ENCODE measurements around the gene MISP. TPM values are rescaled to one million over a fixed set of nuclear protein-coding genes. Genes with fewer than 3 reads are reported as not detected.

MISP gene
- total RNA-seq, 1 donor from 2014 or later: not detected

- DNase-seq (ENCODE audit: missing footprints) (no peak), ATAC-seq (no peak)
- intact Hi-C loops (cut with DNase I): no loop called here
These were observed 60.1 kb downstream of the MISP start for GRCh38 chr19:810883-811489.

GRCh38 chr19:811506-812048 is 60.7 kb downstream of the MISP start:
- intact Hi-C loops (cut with DNase I): no loop called here
- DNase-seq (ENCODE audit: missing footprints) (no peak), ATAC-seq (no peak)

- intact Hi-C loops (cut with DNase I): no loop called here
- DNase-seq (ENCODE audit: missing footprints): no peak
- ATAC-seq: no peak
These were observed 61.3 kb downstream of the MISP start for GRCh38 chr19:812049-812746.

GRCh38 chr19:812747-813218 is 61.9 kb downstream of the MISP start:
- intact Hi-C loops (cut with DNase I): no loop called here
- ATAC-seq: no peak

GRCh38 chr19:813219-814151 is 62.6 kb downstream of the MISP start:
- DNase-seq (ENCODE audit: missing footprints): no peak
- intact Hi-C loops (cut with DNase I): no loop called here
- peak; percentile 16 for ATAC-seq

More at GRCh38 chr19:812747-813218, 61.9 kb downstream of the MISP start:
- DNase-seq (ENCODE audit: missing footprints): no peak

Small RNA genes within 50 kb of the gene (microRNA-seq; reads per million reads assigned to microRNA genes)
- gene MIR3187 (1.1 reads per million), gene MIR4745 (1.1 reads per million)

Other genes with a start within 250 kb of the MISP start
- 10.3 TPM for gene TPGS1, start 243.6 kb upstream of the MISP start, total RNA-seq
- 109 TPM for gene CDC34, start 219.4 kb upstream of the MISP start, total RNA-seq
- gene GZMM, start 207.1 kb upstream of the MISP start, total RNA-seq: not detected
- 1,651 TPM for gene BSG, start 178.5 kb upstream of the MISP start, total RNA-seq
- gene HCN2, start 161.2 kb upstream of the MISP start, total RNA-seq: 4.5 TPM
- gene POLRMT, start 117.6 kb upstream of the MISP start, total RNA-seq: 51.2 TPM
- gene FGF22, start 111.2 kb upstream of the MISP start, total RNA-seq: not detected
- gene RNF126, start 87.9 kb upstream of the MISP start, total RNA-seq: 19.7 TPM
- 37.1 TPM for gene FSTL3, start 74.7 kb upstream of the MISP start, total RNA-seq
- gene PRSS57, start 55.7 kb upstream of the MISP start, total RNA-seq: not detected
- gene PALM, start 42.2 kb upstream of the MISP start, total RNA-seq: 34.0 TPM
- 67.6 TPM for gene PTBP1, start 46.3 kb downstream of the MISP start, total RNA-seq
- not detected for gene PLPPR3, start 70.8 kb downstream of the MISP start, total RNA-seq
- not detected for gene AZU1, start 76.7 kb downstream of the MISP start, total RNA-seq
- not detected for gene PRTN3, start 89.9 kb downstream of the MISP start, total RNA-seq
- gene ELANE, start 101.2 kb downstream of the MISP start, total RNA-seq: 1.6 TPM
- 655 TPM for gene CFD, start 108.6 kb downstream of the MISP start, total RNA-seq
- gene MED16, start 142.1 kb downstream of the MISP start, total RNA-seq: 23.5 TPM
- not detected for gene RNU6-9, start 142.4 kb downstream of the MISP start, total RNA-seq
- 21.9 TPM for gene R3HDM4, start 162.1 kb downstream of the MISP start, total RNA-seq
- not detected for gene KISS1R, start 166.2 kb downstream of the MISP start, total RNA-seq
- 6.7 TPM for gene ARID3A, start 174.9 kb downstream of the MISP start, total RNA-seq
- gene WDR18, start 233.2 kb downstream of the MISP start, total RNA-seq: 20.7 TPM
- 0.35 TPM for gene GRIN3B, start 249.3 kb downstream of the MISP start, total RNA-seq